ENCODE measurements around the gene PLXNA4.

Gene PLXNA4

DNA sequence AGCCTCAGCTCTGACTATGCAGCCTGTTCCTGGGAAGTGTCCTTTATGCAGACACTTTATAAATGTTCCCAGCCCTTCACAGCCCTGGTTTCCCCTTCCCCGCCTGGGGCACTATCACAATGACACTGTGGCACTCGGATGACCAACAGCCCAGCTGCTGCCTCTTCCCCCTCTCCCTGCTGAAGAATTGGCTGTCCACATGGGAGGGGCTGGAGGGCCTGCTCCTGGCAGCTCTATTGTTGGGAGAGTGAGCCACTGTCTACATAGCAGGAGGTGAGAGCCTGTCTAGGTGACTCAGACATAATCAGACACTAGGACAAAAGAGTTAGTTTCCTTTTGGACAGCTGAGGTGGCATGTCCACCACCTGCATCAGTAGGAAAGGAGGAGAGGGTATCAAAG lies 437.5 kb downstream of the PLXNA4 start:
- peaks cover 2% of the 10 kb centered on the region for H3K36me3 Mint-ChIP-seq
- no peak overlapping the region for H3K27ac Mint-ChIP-seq
- peaks cover 4% of the 10 kb centered on the region for H3K27me3 Mint-ChIP-seq
- no peaks in the 10 kb centered on the region for H3K4me1 Mint-ChIP-seq
- no peak overlapping the region for H3K4me3 Mint-ChIP-seq
- H3K9me3 Mint-ChIP-seq, result no peaks in the 10 kb centered on the region

DNA sequence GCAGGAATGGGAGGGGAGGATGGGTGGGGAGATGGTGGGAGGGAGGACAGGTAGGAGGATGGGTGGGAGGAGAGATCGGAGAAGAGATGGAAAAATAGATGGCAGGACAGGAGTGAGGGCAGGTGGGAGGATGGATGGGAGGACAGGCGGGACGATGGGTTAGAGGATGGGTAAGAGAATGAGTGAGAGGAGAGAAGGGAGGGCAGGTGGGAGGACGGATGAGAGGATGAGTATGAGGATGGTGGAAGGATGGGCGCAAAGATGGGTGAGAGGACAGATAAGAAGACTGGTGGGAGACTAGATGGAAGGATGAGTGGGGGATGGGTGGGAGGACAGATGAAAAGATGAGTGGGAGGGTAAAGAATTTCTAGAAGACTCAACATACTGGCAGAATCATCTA lies 438.6 kb downstream of the PLXNA4 start:
- Mint-ChIP-seq H3K27ac (no peak overlapping the region), H3K36me3 (peaks cover 2% of the 10 kb centered on the region), H3K27me3 (peaks cover 2% of the 10 kb centered on the region)

DNA sequence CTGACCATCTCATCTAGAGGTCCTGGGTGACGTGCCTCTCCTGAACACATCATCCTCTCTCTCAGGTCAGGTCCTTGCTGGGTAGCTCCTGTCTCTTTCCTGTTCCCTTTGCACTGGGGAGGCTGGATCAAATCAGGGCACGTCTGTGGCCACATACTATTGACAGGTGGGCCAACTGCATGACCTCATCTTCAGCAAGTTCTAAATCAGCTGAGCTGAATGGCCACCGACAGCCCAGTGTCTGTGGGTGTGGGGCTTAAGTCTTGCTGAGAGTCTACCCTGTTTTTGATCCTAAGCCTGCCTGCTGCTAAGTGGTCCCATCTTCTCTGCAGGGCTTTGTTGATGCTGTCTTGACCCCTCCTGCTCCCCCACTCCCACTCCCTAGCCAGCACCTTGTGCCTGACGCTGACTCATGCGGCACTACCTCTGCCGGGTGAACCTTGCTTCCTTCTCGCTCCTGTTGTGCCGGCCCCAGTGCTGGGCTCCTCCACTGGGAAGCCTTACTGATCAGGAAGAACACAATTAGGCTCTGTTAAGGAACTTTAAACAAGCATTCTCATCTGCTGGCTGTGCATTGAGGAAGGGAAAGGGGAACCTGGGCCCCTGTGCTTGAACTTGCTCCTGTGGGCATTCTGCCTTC lies 440.4 kb downstream of the PLXNA4 start:
- peaks cover 1% of the 10 kb centered on the region for H3K27me3 Mint-ChIP-seq
- H3K4me1 Mint-ChIP-seq, result no peaks in the 10 kb centered on the region
- H3K9me3 Mint-ChIP-seq, result no peaks in the 10 kb centered on the region
- no peak overlapping the region for H3K27ac Mint-ChIP-seq
- H3K4me3 Mint-ChIP-seq, result no peak overlapping the region
- H3K36me3 Mint-ChIP-seq, result peaks cover 2% of the 10 kb centered on the region

More for the DNA sequence above, 438.6 kb downstream of the PLXNA4 start:
- Mint-ChIP-seq H3K4me1 (no peaks in the 10 kb centered on the region), H3K4me3 (no peak overlapping the region), H3K9me3 (no peaks in the 10 kb centered on the region)

DNA sequence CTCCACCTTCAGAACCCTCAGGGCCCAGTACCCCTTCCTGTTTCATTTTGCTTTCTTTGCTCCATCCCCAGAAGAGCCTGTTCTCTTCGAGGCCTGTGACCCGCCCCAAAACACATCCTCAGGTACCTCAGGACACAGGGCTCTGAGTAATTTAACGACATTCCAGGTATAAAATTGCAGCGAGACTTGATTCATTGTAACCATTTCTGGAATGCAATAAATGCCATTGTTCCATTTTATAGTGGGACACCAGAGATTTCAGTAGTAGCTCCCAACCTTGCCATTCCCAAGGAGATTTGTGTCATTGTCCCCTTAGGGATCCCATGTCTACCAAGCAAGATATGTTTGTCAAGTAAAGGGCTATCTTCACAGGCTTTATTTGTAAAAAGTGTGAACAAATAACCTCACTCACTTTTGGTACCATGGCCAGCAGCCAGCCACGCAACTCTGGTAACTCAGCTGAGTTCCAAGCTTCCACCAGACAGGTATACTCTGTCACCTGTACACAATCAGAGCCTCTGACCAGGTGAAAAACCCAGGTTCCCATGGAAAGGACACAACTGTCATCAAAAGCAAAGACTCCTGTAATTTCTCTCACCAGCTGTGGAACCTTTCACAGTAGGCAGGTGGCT lies 441.3 kb downstream of the PLXNA4 start:
- peaks cover 2% of the 10 kb centered on the region for H3K36me3 Mint-ChIP-seq
- no peaks in the 10 kb centered on the region for H3K9me3 Mint-ChIP-seq
- H3K4me1 Mint-ChIP-seq, result no peaks in the 10 kb centered on the region
- no peak overlapping the region for H3K27ac Mint-ChIP-seq
- H3K4me3 Mint-ChIP-seq, result no peak overlapping the region
- H3K27me3 Mint-ChIP-seq, result peaks cover 1% of the 10 kb centered on the region

DNA sequence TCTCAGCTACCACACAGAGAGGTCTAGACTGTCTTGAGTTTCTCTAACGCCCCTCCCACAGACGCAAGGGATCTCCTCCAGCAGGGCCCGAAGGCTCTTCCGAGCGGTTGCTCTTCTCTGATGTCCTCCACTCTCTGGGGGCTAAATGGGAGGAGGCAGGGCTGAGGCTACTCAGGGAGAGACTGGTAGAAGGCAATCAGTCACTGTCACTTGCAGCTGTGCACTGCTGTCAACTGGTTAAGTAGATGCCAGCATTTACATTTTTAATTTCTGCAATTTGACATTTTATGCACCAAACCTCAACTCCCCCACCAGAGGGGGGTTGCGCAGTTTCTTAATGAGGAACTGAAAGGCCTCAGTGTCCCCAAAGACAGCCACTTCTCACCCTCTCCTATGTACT lies 442.8 kb downstream of the PLXNA4 start:
- no peaks in the 10 kb centered on the region for H3K36me3 Mint-ChIP-seq
- no peak overlapping the region for H3K27ac Mint-ChIP-seq
- H3K4me1 Mint-ChIP-seq, result no peaks in the 10 kb centered on the region
- H3K4me3 Mint-ChIP-seq, result no peak overlapping the region
- H3K9me3 Mint-ChIP-seq, result no peaks in the 10 kb centered on the region
- peaks cover 1% of the 10 kb centered on the region for H3K27me3 Mint-ChIP-seq

DNA sequence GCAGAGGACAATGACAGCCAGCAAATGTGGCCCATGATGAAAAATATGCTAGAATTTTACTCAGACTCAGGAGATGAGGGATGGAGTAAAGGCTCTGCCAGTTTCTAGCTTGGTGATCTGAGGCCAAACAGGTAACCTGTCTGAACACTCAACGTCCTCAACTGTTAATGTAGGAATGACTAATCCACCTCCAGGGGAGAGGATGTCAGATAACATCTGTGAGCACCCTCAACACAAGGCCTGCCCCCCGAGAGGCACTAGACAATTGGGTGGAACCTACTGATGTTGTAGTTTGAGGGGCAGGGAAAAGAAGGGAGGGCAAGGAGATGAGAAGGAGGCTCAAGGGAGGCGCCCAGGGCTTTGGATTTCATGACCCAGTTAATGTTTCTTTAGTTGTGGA lies 445.1 kb downstream of the PLXNA4 start:
- H3K4me3 Mint-ChIP-seq, result no peak overlapping the region
- no peaks in the 10 kb centered on the region for H3K36me3 Mint-ChIP-seq
- H3K27me3 Mint-ChIP-seq, result no peaks in the 10 kb centered on the region
- no peaks in the 10 kb centered on the region for H3K9me3 Mint-ChIP-seq
- H3K27ac Mint-ChIP-seq, result no peak overlapping the region
- no peaks in the 10 kb centered on the region for H3K4me1 Mint-ChIP-seq

DNA sequence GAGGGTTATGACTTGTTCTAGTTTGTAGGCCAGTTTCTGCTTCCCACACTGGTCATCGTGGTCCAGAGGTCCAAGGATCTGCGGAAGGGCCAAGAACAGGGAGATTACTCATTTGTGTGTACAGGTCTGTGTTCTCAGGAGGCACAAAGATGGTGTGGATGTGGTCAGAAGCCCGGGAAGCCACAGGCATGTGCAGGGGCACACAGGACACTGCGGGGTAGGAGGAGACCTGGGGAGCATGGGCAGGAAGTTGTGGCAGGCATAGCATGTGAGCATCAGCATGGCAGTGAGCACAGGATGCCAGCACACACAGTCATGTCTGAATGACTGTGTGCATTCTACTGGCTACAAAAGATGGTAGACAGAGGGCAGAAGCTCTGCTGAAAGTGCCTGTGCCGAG lies 445.8 kb downstream of the PLXNA4 start:
- H3K27ac Mint-ChIP-seq, result no peak overlapping the region
- no peaks in the 10 kb centered on the region for H3K4me1 Mint-ChIP-seq
- H3K27me3 Mint-ChIP-seq, result no peaks in the 10 kb centered on the region
- no peaks in the 10 kb centered on the region for H3K9me3 Mint-ChIP-seq
- H3K4me3 Mint-ChIP-seq, result no peak overlapping the region
- H3K36me3 Mint-ChIP-seq, result no peaks in the 10 kb centered on the region

DNA sequence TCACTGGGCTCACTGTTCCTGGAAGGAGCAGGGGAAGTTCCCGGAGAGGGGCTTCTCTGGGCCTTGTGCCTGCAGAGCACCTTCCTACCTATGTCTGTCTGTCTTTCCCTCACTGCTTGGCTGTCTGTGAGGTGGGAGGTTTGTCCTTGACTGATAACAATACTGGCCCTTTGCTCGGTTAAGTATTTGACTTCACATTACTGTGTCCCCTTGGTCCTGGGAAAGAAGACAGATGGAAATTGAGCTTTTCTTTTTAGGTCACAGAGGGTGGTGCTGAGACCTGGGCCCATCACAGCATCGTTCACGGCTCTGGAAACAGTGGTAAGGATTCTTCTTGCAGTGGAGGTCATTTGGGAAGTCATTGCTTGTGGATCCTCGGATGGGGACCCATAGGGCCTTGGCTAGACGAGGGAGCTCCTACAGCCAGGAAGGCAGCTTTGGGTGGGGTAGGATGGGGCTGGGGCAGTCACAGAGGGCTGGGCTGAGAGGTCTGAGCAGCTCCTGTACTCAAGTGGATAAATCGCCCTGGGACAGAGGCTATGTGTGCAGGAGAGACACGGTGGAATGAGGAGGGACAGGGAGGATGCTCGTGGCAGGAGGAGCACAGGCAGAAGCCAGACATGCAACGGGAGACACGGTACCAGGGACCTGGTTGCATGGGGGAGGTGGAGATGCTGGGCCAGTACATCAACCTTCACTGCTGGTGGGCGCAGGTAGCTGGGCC lies 450.2 kb downstream of the PLXNA4 start:
- no peaks in the 10 kb centered on the region for H3K36me3 Mint-ChIP-seq
- no peaks in the 10 kb centered on the region for H3K4me1 Mint-ChIP-seq
- H3K4me3 Mint-ChIP-seq, result no peak overlapping the region
- no peak overlapping the region for H3K27ac Mint-ChIP-seq
- no peaks in the 10 kb centered on the region for H3K27me3 Mint-ChIP-seq
- H3K9me3 Mint-ChIP-seq, result no peaks in the 10 kb centered on the region

DNA sequence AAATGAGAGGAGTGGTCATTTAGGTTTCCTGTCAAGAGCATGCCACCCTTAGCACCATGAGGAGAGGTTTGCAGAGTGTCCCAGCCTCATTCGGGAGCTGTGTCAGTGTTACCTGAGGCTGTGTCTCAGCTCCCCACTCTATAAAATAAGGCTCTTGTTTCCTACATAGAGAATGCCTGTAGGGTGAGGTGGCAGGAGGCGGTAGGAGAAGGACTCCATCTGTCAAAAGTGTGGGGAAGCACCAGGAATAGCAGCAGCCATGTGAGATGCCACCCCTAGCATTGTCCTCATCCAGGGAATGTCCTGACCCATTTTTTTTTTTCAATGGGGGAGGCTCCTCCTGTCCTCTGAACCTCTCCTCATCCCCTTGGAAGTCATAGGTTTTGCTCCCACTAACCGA lies 451.2 kb downstream of the PLXNA4 start:
- Mint-ChIP-seq H3K36me3 (no peaks in the 10 kb centered on the region), H3K27me3 (peaks cover 1% of the 10 kb centered on the region), H3K9me3 (no peaks in the 10 kb centered on the region), H3K27ac (no peak overlapping the region), H3K4me3 (no peak overlapping the region), H3K4me1 (no peaks in the 10 kb centered on the region)

DNA sequence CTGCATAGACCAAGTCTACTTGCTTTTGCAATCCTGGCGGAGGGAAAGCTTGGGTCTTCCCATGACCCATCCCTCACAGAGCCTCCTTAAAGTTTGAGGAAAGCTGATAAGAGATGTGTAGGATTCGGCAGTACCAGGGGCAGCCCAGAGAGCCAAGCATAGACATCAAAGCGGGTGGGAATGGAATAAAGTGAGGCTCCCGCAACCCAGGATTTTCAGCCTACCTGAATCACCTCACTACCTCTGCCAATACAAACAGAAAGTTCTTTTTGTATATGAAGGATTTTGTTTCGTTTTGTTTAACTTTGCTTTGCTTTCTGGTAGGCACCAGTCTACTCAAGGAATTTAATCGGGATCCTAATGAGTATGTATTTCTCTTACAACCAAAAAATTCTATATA lies 451.7 kb downstream of the PLXNA4 start:
- Mint-ChIP-seq H3K4me1 (no peaks in the 10 kb centered on the region), H3K27me3 (peaks cover 1% of the 10 kb centered on the region), H3K36me3 (no peaks in the 10 kb centered on the region), H3K9me3 (no peaks in the 10 kb centered on the region), H3K4me3 (no peak overlapping the region), H3K27ac (no peak overlapping the region)

DNA sequence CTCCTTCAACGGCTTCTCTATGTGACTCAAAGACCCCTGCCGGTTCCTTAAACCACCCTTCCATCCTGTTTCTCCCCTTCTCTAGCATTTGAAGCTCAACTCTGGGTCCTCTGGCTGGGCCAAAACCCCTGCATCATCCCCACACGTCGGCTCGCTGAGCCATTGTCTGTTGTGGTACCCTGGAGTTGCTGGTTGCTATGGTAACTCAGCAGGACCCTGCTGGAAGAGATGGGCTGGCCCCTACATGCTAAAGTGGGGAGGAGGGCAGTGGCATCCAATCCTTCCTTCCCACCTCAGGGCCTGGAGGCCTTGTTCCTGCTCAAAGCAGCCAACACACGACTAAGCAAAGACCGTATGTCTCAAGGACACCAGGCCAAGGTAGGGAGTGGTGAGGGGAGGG lies 452.5 kb downstream of the PLXNA4 start:
- peaks cover 3% of the 10 kb centered on the region for H3K27me3 Mint-ChIP-seq
- no peaks in the 10 kb centered on the region for H3K4me1 Mint-ChIP-seq
- H3K9me3 Mint-ChIP-seq, result no peaks in the 10 kb centered on the region
- no peak overlapping the region for H3K4me3 Mint-ChIP-seq
- H3K36me3 Mint-ChIP-seq, result no peaks in the 10 kb centered on the region
- no peak overlapping the region for H3K27ac Mint-ChIP-seq

DNA sequence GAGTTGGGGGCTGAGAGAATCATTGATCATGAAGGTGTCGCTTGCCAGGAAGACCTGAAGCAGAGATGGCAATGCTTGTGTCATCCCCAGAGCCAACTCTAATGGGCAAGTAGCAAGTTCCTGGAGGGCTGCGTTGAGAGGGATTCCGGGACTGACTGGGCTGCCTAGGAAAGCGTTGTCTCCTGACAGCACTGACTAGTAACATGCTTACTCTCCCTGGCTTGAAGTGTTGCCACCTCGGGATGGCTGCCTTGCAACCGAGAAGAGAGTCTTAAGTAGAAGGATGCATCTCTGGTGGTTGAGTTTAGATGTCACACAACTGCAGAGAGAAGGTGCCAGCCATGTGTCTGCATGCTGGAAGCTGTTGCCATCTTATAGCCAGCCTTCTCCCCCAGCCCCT lies 453.4 kb downstream of the PLXNA4 start:
- H3K27me3 Mint-ChIP-seq, result peaks cover 3% of the 10 kb centered on the region
- H3K4me3 Mint-ChIP-seq, result no peak overlapping the region
- no peaks in the 10 kb centered on the region for H3K9me3 Mint-ChIP-seq
- no peaks in the 10 kb centered on the region for H3K36me3 Mint-ChIP-seq
- no peaks in the 10 kb centered on the region for H3K4me1 Mint-ChIP-seq
- no peak overlapping the region for H3K27ac Mint-ChIP-seq

DNA sequence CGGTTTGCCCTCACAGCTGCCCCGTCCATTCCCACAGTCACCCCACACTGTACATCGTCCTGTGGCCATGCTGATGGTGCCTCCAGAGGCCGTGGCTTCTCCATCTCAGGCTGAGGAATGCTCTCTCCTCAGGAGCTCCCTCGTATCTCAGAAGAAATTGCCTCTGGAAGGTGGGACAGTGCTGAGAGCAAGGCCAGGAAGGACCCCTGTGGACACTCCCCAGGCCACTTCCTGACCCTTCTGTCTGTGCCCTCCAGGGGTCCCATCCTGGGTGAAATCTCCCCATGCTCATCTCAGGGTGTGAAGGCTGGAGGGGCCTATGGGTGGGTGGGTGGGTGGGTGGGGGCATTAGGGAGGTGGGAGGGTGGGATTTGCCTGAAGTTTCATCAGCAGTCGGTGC lies 454.3 kb downstream of the PLXNA4 start:
- Mint-ChIP-seq H3K4me1 (no peaks in the 10 kb centered on the region), H3K27me3 (peaks cover 3% of the 10 kb centered on the region), H3K27ac (no peak overlapping the region), H3K36me3 (no peaks in the 10 kb centered on the region), H3K9me3 (no peaks in the 10 kb centered on the region), H3K4me3 (no peak overlapping the region)

DNA sequence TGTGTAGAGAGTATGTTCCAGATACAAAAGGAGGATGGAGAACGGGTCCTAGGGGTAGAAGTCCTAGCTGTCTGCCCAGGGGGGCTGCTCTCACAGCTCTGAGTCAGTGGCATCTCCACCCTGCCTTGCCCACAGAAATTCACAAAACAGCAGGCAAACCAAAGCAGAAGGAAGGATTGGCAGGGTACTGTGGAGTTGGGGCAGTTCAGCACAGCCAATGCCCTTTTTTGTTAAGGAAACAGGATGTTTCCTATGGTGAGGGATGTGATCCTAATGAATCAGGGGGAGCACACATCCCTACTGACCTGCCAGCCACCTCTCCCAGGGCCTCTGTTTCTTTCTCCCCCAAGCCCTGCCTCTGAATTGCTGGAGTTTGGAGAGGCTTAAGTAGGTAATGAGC lies 457.6 kb downstream of the PLXNA4 start:
- Mint-ChIP-seq H3K27me3 (peaks cover 3% of the 10 kb centered on the region), H3K4me1 (no peaks in the 10 kb centered on the region), H3K4me3 (no peak overlapping the region), H3K9me3 (no peaks in the 10 kb centered on the region), H3K27ac (no peak overlapping the region), H3K36me3 (no peaks in the 10 kb centered on the region)

DNA sequence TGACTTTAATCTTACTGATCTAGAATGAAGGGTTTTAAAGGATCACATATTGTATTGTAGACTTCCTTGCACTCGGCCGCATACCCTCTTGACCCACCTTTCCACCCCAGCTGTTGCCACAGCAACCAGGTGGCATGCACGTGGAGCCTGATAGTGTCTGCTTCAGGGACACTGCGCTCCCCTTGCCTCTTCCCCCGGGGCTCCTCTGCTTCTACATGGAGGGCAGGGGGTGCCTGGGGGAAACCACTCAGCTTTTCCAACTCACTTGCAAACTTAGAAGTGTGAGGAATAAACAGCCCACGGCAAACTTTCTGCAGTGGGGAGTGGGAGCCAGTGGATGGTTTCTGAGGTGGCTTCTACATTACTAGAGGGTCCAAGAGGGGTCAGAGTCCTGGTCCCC lies 458.6 kb downstream of the PLXNA4 start:
- H3K36me3 Mint-ChIP-seq, result no peaks in the 10 kb centered on the region
- no peaks in the 10 kb centered on the region for H3K4me1 Mint-ChIP-seq
- H3K4me3 Mint-ChIP-seq, result no peak overlapping the region
- no peak overlapping the region for H3K27ac Mint-ChIP-seq
- H3K9me3 Mint-ChIP-seq, result no peaks in the 10 kb centered on the region
- H3K27me3 Mint-ChIP-seq, result peaks cover 3% of the 10 kb centered on the region

DNA sequence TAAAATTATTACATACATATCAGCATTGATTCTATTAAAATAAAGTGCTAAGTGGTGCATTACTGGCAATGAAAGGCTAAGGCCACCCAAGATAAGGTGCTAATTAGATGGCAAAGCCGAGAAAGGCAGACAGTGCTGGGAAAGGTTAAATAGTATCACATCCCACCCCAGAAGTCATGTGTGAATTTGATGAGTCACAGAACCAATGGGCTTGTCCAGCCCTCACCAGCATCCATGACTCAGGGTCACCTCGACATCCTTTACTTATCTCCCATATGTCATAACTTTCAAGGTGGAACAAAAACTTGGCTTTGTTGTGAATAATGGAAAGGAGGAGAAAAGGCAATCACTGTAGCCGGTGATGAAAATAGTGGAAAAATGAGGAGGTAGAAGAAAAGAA lies 459.1 kb downstream of the PLXNA4 start:
- H3K27ac Mint-ChIP-seq, result no peak overlapping the region
- H3K4me3 Mint-ChIP-seq, result no peak overlapping the region
- no peaks in the 10 kb centered on the region for H3K9me3 Mint-ChIP-seq
- H3K4me1 Mint-ChIP-seq, result no peaks in the 10 kb centered on the region
- H3K27me3 Mint-ChIP-seq, result peaks cover 3% of the 10 kb centered on the region
- no peaks in the 10 kb centered on the region for H3K36me3 Mint-ChIP-seq
